HCT116 (cell line): ENCODE measurements around the gene CTNND2. TPM values are rescaled to one million over a fixed set of nuclear protein-coding genes. Genes with fewer than 3 reads are reported as not detected.

Source experiments
- ATAC-seq: fragments of 200-7000 bp; cut with Tn5 transposase; 2 replicates; pipeline ENCODE4 v1.9.1; 2020; ENCODE audit warnings: mild to moderate bottlenecking, moderate library complexity
- BruUV-seq: library from RNA; stranded (reverse); fragments of 400-500 nt; replicated peaks from 2 replicates; lab custom pipeline; 2021; lab: Mats Ljungman, UMichigan
- CTCF ChIA-PET: fragments of 300-600 bp; sonication (Branson Sonifier 250); formaldehyde crosslinking; loops from one replicate; lab custom pipeline; 2021; ENCODE audit warnings: antibody characterized with exemption; lab: Charles Lee
- POLR2A ChIA-PET: fragments of 300-600, 350-600 bp; sonication (Branson Sonifier 250); formaldehyde crosslinking; loops from one replicate; lab custom pipeline; 2021; ENCODE audit warnings: antibody characterized with exemption; lab: Charles Lee
- RAD21 ChIA-PET, 2 experiments: fragments of 300-600 bp; sonication (Branson Sonifier 250); formaldehyde crosslinking; loops; one replicate each; lab custom pipeline; 2023; ENCODE audit warnings: low total read pairs in 2 of 2; ENCODE audit not compliant: uncharacterized antibody in 2 of 2, unreplicated experiment in 2 of 2, low non-redundant PET in 1 of 2; lab: Charles Lee
- DNase-seq: peaks from one replicate; pipeline ENCODE4 v3.0.0-alpha.2; 2010; ENCODE audit warnings: low read depth, low spot score
- H2AFZ ChIP-seq: fragments of 200-600 bp; shearing (Covaris generic), sonication (generic); 2 replicates; pipeline ENCODE4 v1.6.1; 2017; ENCODE audit warnings: low read depth, mixed run types, mixed read lengths, antibody characterized with exemption, low read length; ENCODE audit not compliant: poor library complexity, severe bottlenecking
- H3K27ac ChIP-seq: 2 replicates; pipeline ENCODE4 v1.5.1; 2012; ENCODE audit warnings: low read depth, low read length
- H3K27me3 ChIP-seq: fragments of 200-600 bp; sonication (generic); 2 replicates; pipeline ENCODE4 v1.6.1; 2016; ENCODE audit warnings: mixed run types, low read length, mixed read lengths; ENCODE audit not compliant: insufficient read depth
- H3K36me3 ChIP-seq, 2 experiments: fragments of 200-500 bp in 1 of 2; fragments of 200-600 bp in 1 of 2; sonication (Bioruptor generic) in 1 of 2; sonication (generic) in 1 of 2; 2 replicates each; pipeline versions ENCODE4 v1.5.1 to v1.6.1; 2014 to 2016; ENCODE audit warnings: low read length in 2 of 2, inconsistent platforms in 1 of 2, mixed read lengths in 1 of 2, mixed run types in 1 of 2; ENCODE audit not compliant: insufficient read depth in 2 of 2, control insufficient read depth in 1 of 2
- H3K4me1 ChIP-seq, 2 experiments: fragments of 200-600 bp in 1 of 2; sonication (generic) in 1 of 2; 2 replicates each; pipeline versions ENCODE4 v1.5.1 to v1.6.1; 2012 to 2017; ENCODE audit warnings: low read length in 2 of 2, inconsistent platforms in 1 of 2, mild to moderate bottlenecking in 1 of 2, mixed read lengths in 1 of 2, mixed run types in 1 of 2, moderate library complexity in 1 of 2; ENCODE audit not compliant: insufficient read depth in 2 of 2, control insufficient read depth in 1 of 2
- H3K4me2 ChIP-seq: fragments of 200-600 bp; sonication (generic); 2 replicates; pipeline ENCODE4 v1.6.1; 2017; ENCODE audit warnings: mixed run types, low read length, mixed read lengths
- H3K4me3 ChIP-seq, 2 experiments: fragments of 200-600 bp in 1 of 2; sonication (generic) in 1 of 2; replicated peaks in 1 of 2; 2 replicates each; pipeline ENCODE4 v1.5.1; 2011 to 2016; ENCODE audit warnings: low read length in 2 of 2, control low read depth in 1 of 2, low read depth in 1 of 2, mild to moderate bottlenecking in 1 of 2, mixed read lengths in 1 of 2, mixed run types in 1 of 2
- H3K79me2 ChIP-seq: fragments of 200-600 bp; sonication (generic); 2 replicates; pipeline ENCODE4 v1.6.1; 2017; ENCODE audit warnings: mild to moderate bottlenecking, mixed run types, low read length, moderate library complexity, mixed read lengths; ENCODE audit not compliant: insufficient read depth
- H3K9ac ChIP-seq: fragments of 200-600 bp; sonication (generic); 2 replicates; pipeline ENCODE4 v1.6.1; 2016; ENCODE audit warnings: low read length, mixed read lengths
- H3K9me2 ChIP-seq: fragments of 200-600 bp; sonication (generic), shearing (Covaris generic); 2 replicates; pipeline ENCODE4 v1.6.1; 2017; ENCODE audit warnings: mixed run types, mild to moderate bottlenecking, moderate library complexity; ENCODE audit not compliant: insufficient read depth
- H3K9me3 ChIP-seq, 2 experiments: fragments of 200-500 bp in 1 of 2; fragments of 200-600 bp in 1 of 2; sonication (Bioruptor generic) in 1 of 2; sonication (generic) in 1 of 2; 2 replicates each; pipeline ENCODE4 v1.6.1; 2014 to 2017; ENCODE audit warnings: low read length in 2 of 2, mixed read lengths in 2 of 2, inconsistent platforms in 1 of 2, low read depth in 1 of 2, mild to moderate bottlenecking in 1 of 2, mixed run types in 1 of 2, moderate library complexity in 1 of 2; ENCODE audit not compliant: control insufficient read depth in 1 of 2, insufficient read depth in 1 of 2
- H4K20me1 ChIP-seq: fragments of 200-600 bp; sonication (generic), shearing (Covaris generic); 2 replicates; pipeline ENCODE4 v1.6.1; 2017; ENCODE audit warnings: mixed run types, mild to moderate bottlenecking, moderate library complexity; ENCODE audit not compliant: insufficient read depth
- CEBPB ChIP-seq: IDR thresholded peaks from 2 replicates; pipeline ENCODE4 v1.6.1; 2012; ENCODE audit warnings: low read depth
- ELF1 ChIP-seq: IDR thresholded peaks from 2 replicates; pipeline ENCODE4 v1.6.1; 2012; ENCODE audit warnings: low read depth, borderline replicate concordance
- EZH2phosphoT487 ChIP-seq: fragments of 200-600 bp; IDR thresholded peaks from 2 replicates; pipeline ENCODE4 v1.6.1; 2018; ENCODE audit warnings: antibody characterized with exemption, borderline replicate concordance
- FOSL1 ChIP-seq: IDR thresholded peaks from 2 replicates; pipeline ENCODE4 v1.6.1; 2012; ENCODE audit warnings: low read depth
- ZFX ChIP-seq: fragments of 450-650 bp; IDR thresholded peaks from 2 replicates; pipeline ENCODE4 v1.6.1; 2017
- intact Hi-C: fragments of 100-400 bp; cut with micrococcal nuclease; formaldehyde crosslinking; loops from 2 replicates; pipeline ENCODE4 v1.10.0; 2022
- total RNA-seq: library from RNA; stranded (reverse); gene quantifications from one replicate; pipeline ENCODE4 v1.2.1, GENCODE V29; 2021; ENCODE audit not compliant: unreplicated experiment
- TF ChIP-seq, protein P1 (sequence below): IDR thresholded peaks from 2 replicates; pipeline ENCODE4 v1.6.1; 2012; ENCODE audit warnings: low read depth

CTNND2 gene
- total RNA-seq, 1 experiment from 2014 or later: not detected

DNA sequence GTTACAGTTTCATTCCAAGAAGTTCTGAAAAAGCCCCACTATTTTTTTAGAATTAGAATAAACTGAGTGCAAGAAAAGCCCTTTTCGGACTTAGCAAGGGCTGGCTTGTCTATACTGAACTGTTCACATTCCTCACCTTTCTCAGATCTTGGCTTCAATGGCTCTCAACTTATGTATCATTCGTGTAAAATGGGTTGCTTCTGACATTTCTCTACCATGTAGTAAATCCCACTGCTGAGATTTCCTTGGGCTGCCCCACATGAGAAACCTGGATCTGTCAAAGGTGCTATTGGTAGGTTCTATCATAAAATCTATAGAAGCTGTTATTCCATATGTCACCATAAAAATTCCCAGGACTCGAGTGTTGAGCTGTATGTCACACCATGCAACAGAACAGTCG lies 454.3 kb downstream of the CTNND2 start:
- no peaks in the 10 kb centered on the region for H3K27me3 ChIP-seq
- TF ChIP-seq FOSL1: no peak
- no peak for TF ChIP-seq ZFX
- TF ChIP-seq, all 23 proteins: peak for 0

DNA sequence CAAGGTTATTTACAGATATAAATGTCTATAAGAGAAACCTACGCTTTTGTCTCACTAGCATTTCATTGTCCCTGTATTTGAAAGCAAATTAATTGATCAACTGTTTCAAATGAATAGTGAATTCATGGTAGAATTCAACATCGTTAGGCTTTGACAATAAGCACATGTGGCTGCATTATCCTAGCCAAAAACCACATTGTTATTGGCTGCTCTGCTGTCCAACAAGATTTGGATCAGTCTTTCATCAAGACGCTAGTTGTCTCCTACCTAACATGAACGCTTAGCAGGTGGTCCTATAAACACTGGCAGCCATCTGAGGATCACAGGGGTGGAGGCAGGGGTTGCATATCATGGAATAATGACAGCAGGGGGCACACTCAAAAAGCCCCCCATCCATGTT lies 455.0 kb downstream of the CTNND2 start:
- Histone ChIP-seq H3K36me3 (no peaks in the 10 kb centered on the region), H3K9me2 (no peaks in the 10 kb centered on the region), H3K27ac (no peak overlapping the region), H3K9ac (no peak overlapping the region), H4K20me1 (no peaks in the 10 kb centered on the region), H3K27me3 (no peaks in the 10 kb centered on the region), H3K79me2 (no peaks in the 10 kb centered on the region), H3K4me2 (no peak overlapping the region), H3K4me3 (no peak overlapping the region), H3K9me3 (peaks cover 0 to 20% of the 10 kb centered on the region in 2 experiments; a peak in 2 of 4 replicates), H2AFZ (no peak overlapping the region), H3K4me1 (no peaks in the 10 kb centered on the region)
- no peak for ATAC-seq
- DNase-seq: no peak
- CTCF ChIA-PET: no interaction called here
- POLR2A ChIA-PET: no interaction called here
- TF ChIP-seq EZH2phosphoT487 (no peak), CEBPB (no peak), ELF1 (no peak)
- TF ChIP-seq, protein P1, sequence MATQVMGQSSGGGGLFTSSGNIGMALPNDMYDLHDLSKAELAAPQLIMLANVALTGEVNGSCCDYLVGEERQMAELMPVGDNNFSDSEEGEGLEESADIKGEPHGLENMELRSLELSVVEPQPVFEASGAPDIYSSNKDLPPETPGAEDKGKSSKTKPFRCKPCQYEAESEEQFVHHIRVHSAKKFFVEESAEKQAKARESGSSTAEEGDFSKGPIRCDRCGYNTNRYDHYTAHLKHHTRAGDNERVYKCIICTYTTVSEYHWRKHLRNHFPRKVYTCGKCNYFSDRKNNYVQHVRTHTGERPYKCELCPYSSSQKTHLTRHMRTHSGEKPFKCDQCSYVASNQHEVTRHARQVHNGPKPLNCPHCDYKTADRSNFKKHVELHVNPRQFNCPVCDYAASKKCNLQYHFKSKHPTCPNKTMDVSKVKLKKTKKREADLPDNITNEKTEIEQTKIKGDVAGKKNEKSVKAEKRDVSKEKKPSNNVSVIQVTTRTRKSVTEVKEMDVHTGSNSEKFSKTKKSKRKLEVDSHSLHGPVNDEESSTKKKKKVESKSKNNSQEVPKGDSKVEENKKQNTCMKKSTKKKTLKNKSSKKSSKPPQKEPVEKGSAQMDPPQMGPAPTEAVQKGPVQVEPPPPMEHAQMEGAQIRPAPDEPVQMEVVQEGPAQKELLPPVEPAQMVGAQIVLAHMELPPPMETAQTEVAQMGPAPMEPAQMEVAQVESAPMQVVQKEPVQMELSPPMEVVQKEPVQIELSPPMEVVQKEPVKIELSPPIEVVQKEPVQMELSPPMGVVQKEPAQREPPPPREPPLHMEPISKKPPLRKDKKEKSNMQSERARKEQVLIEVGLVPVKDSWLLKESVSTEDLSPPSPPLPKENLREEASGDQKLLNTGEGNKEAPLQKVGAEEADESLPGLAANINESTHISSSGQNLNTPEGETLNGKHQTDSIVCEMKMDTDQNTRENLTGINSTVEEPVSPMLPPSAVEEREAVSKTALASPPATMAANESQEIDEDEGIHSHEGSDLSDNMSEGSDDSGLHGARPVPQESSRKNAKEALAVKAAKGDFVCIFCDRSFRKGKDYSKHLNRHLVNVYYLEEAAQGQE: no peak
- intact Hi-C loops: no loop called here
- RAD21 ChIA-PET: no interaction called here
- no TSS peak for BruUV-seq

More for the DNA sequence above, 454.3 kb downstream of the CTNND2 start:
- ATAC-seq: no peak
- no peak for DNase-seq
- H3K27ac ChIP-seq: no peak overlapping the region
- peaks cover 0 to 20% of the 10 kb centered on the region in 2 experiments; a peak in 2 of 4 replicates for H3K9me3 ChIP-seq
- H3K9me2 ChIP-seq: no peaks in the 10 kb centered on the region
- no TSS peak for BruUV-seq
- ChIA-PET RAD21 (no interaction called here), POLR2A (no interaction called here), CTCF (no interaction called here)
- no peak overlapping the region for H3K9ac ChIP-seq
- no peaks in the 10 kb centered on the region for H3K36me3 ChIP-seq
- H3K79me2 ChIP-seq: no peaks in the 10 kb centered on the region
- H3K4me1 ChIP-seq: no peaks in the 10 kb centered on the region
- no peak overlapping the region for H3K4me2 ChIP-seq
- H3K4me3 ChIP-seq: no peak overlapping the region
- no peaks in the 10 kb centered on the region for H4K20me1 ChIP-seq
- intact Hi-C loops: no loop called here
- no peak overlapping the region for H2AFZ ChIP-seq
